ENCODE measurements around the gene EPG5. TPM values are rescaled to one million over a fixed set of nuclear protein-coding genes. Genes with fewer than 3 reads are reported as not detected.

Gene EPG5
- total and polyA plus RNA-seq, 2 donors (not counting 3 experiments of a cell fraction or from before 2014, with no cell fraction given), result 16.7 to 25.6 TPM

- Histone ChIP-seq H3K9me3 (replicated peaks; ENCODE audit: control insufficient read depth, insufficient read depth, low read length) (no peaks in the 10 kb centered on the region), H4K20me1 (replicated peaks; ENCODE audit: control insufficient read depth, extremely low read depth, insufficient read depth, low read length) (no peaks in the 10 kb centered on the region), H3K27me3 (ENCODE audit: control insufficient read depth in 2 of 2, insufficient read depth in 2 of 2, low read length in 2 of 2) (peaks cover 29 to 48% of the 10 kb centered on the region in 2 experiments), H3K9me1 (replicated peaks; ENCODE audit: control insufficient read depth, extremely low read depth, insufficient read depth, low read length) (no peaks in the 10 kb centered on the region), H3K36me3 (ENCODE audit: control insufficient read depth in 2 of 2, extremely low read depth in 1 of 2, insufficient read depth in 2 of 2, low read length in 2 of 2) (no peaks in the 10 kb centered on the region), H3K4me2 (ENCODE audit: insufficient read depth, low read length) (no peak overlapping the region), H3K9ac (replicated peaks; ENCODE audit: extremely low read depth, insufficient read depth, low read length) (no peak overlapping the region), H3K4me1 (ENCODE audit: control insufficient read depth, extremely low read depth, insufficient read depth, low read length) (peaks cover 4% of the 10 kb centered on the region), H3K27ac (ENCODE audit: insufficient read depth, low read depth, low read length) (no peak overlapping the region), H2AFZ (ENCODE audit: low read depth, low read length) (no peak overlapping the region), H3K79me2 (ENCODE audit: control insufficient read depth, insufficient read depth, low read length) (no peaks in the 10 kb centered on the region), H3K4me3 (replicated peaks in 1 of 3; ENCODE audit: insufficient read depth in 1 of 3, low read depth in 1 of 3, low read length in 3 of 3) (no peak overlapping the region)
- DNase-seq (ENCODE audit: low read depth, low spot score) (no peak), FAIRE-seq (no peak)
- BruUV-seq (replicated peaks), result no TSS peak
- dilution Hi-C loops (cut with MboI; ENCODE audit: extremely low pct_ligation_motif_present, low sequenced_read_pairs), result no loop called here
- POLR2A ChIA-PET, result no interaction called here
- CTCF ChIA-PET, result interaction anchor here (0.7 to 8.1 kb wide), 6 partner anchors 45 to 111 kb away, joined by 3 to 307 read pairs (median 4); partner anchors contain the start of gene SLC14A1
- TF ChIP-seq JUN (IDR thresholded peaks at IDR 0.05; ENCODE audit: borderline replicate concordance, insufficient read depth, insufficient read length, low read depth), result no peak
- TF ChIP-seq FOS (IDR thresholded peaks at IDR 0.05; ENCODE audit: borderline replicate concordance, insufficient read depth, low read length), result no peak
- TF ChIP-seq CTCF (IDR thresholded peaks at IDR 0.05; ENCODE audit: extremely low read depth in 1 of 2, insufficient read depth in 1 of 2, low read depth in 1 of 2, low read length in 2 of 2), result no peak
- no peak for TF ChIP-seq MAX (IDR thresholded peaks at IDR 0.05; ENCODE audit: insufficient read depth, insufficient read length)
- no peak for TF ChIP-seq EZH2 (IDR thresholded peaks at IDR 0.05; ENCODE audit: borderline replicate concordance, low read depth, low read length, severe bottlenecking)
- TF ChIP-seq POLR2A (IDR thresholded peaks at IDR 0.05; ENCODE audit: low read depth, low read length), result no peak
- no peak for TF ChIP-seq POLR2AphosphoS5 (IDR thresholded peaks at IDR 0.05; ENCODE audit: insufficient read depth, low read depth, low read length)
- no peak for TF ChIP-seq MYC (IDR thresholded peaks at IDR 0.05; ENCODE audit: low read depth, low read length)
- no peak for TF ChIP-seq GATA2 (IDR thresholded peaks at IDR 0.05; ENCODE audit: insufficient read depth, insufficient read length, low read depth, low read length)
- intact Hi-C loops (cut with micrococcal nuclease), result no loop called here
Measured at GRCh38 chr18:45835057-45835636, 132.0 kb downstream of the EPG5 start.
